CD4-positive, CD25-positive, alpha-beta regulatory T cell (primary cell): ENCODE measurements around the gene BASP1. TPM values are rescaled to one million over a fixed set of nuclear protein-coding genes. Genes with fewer than 3 reads are reported as not detected.

Experiments
- ATAC-seq, 2 donors: fragments of 150-1000 bp; cut with Tn5 transposase; one replicate each; pipeline ENCODE4 v1.10.0; 2021; ENCODE audit warnings: low read depth in 2 of 2, moderate number of reproducible peaks in 2 of 2, moderate library complexity in 1 of 2
- DNase-seq, 3 donors: peaks; one replicate each; pipeline versions ENCODE4 v3.0.0 to v3.0.0-alpha.2; 2012 to 2022; ENCODE audit warnings: mixed read lengths in 1 of 3
- H3K27ac ChIP-seq: one replicate; pipeline ENCODE4 v1.7.0; 2013; ENCODE audit warnings: mild to moderate bottlenecking, low read length; ENCODE audit not compliant: insufficient read depth, poor library complexity, severe bottlenecking
- H3K27me3 ChIP-seq: one replicate; pipeline ENCODE4 v1.7.0; 2013; ENCODE audit warnings: low read length; ENCODE audit not compliant: control insufficient read depth, insufficient read depth
- H3K36me3 ChIP-seq: one replicate; pipeline ENCODE4 v1.7.0; 2013; ENCODE audit warnings: mild to moderate bottlenecking, low read length, moderate library complexity; ENCODE audit not compliant: control insufficient read depth, insufficient read depth
- H3K4me1 ChIP-seq: 2 replicates; pipeline ENCODE4 v1.7.0; 2013; ENCODE audit warnings: mild to moderate bottlenecking, low read length; ENCODE audit not compliant: insufficient read depth, control insufficient read depth, poor library complexity, severe bottlenecking
- H3K4me3 ChIP-seq: one replicate; pipeline ENCODE4 v1.7.0; 2013; ENCODE audit warnings: low read depth, mild to moderate bottlenecking, low read length, moderate library complexity
- H3K9me3 ChIP-seq, 2 experiments: 1 replicate in 1 of 2; 2 replicates in 1 of 2; pipeline ENCODE4 v1.7.0; 2013; ENCODE audit warnings: low read length in 2 of 2, mild to moderate bottlenecking in 1 of 2, moderate library complexity in 1 of 2; ENCODE audit not compliant: control insufficient read depth in 2 of 2
- H3K27ac Mint-ChIP-seq, 3 donors: one replicate each; pipeline ENCODE4 v1.8.0; 2020 to 2022; ENCODE audit warnings: mild to moderate bottlenecking in 3 of 3, mixed read lengths in 3 of 3, moderate library complexity in 2 of 3
- H3K27me3 Mint-ChIP-seq: one replicate; pipeline ENCODE4 v1.8.0; 2022; ENCODE audit warnings: mild to moderate bottlenecking, mixed read lengths
- H3K36me3 Mint-ChIP-seq: one replicate; pipeline ENCODE4 v1.8.0; 2020; ENCODE audit warnings: mixed read lengths
- H3K4me1 Mint-ChIP-seq, 4 donors: one replicate each; pipeline ENCODE4 v1.8.0; 2020 to 2022; ENCODE audit warnings: mixed read lengths in 4 of 4, mild to moderate bottlenecking in 1 of 4
- H3K4me3 Mint-ChIP-seq, 4 donors: one replicate each; pipeline ENCODE4 v1.8.0; 2020 to 2022; ENCODE audit warnings: mild to moderate bottlenecking in 4 of 4, mixed read lengths in 4 of 4, moderate library complexity in 3 of 4
- H3K9me3 Mint-ChIP-seq, 7 donors: one replicate each; pipeline ENCODE4 v1.8.0; 2020 to 2022; ENCODE audit warnings: mixed read lengths in 7 of 7, mild to moderate bottlenecking in 3 of 7, moderate library complexity in 2 of 7
- polyA plus RNA-seq, 4 donors: library from polyadenylated mRNA; unstranded; fragments of 300-500 nt; fragmentation: Illumina TruSeq; gene quantifications; one replicate each; pipeline ENCODE4 v1.2.3, GENCODE V29; 2021
- total RNA-seq: library from RNA; stranded (reverse); gene quantifications from one replicate; pipeline ENCODE4 v1.2.3, GENCODE V29; 2022

Gene BASP1
- total and polyA plus RNA-seq, 5 donors from 2014 or later: 0.51 to 2.8 (median 1.6) TPM

DNA sequence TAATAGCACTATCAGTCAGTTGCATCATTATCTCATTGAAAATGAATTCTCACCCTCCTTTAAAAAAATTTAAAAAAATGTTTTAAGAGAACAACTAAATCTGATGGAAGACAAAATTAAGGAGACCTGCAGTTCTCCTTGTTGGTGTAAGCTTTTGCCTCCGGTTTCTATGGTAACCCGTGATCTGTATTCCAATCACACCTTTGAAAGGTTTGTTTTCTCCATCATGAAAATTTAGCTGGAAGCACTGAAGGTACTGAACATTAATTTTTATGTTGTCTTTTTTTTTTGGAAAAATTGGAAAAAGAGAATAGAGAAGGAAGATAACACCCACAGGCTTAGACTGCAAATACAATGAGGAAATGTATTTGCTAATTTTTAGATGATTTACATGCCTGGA lies 2.5 kb upstream of the BASP1 start:
- no peaks in the 10 kb centered on the region for H3K36me3 ChIP-seq
- no peak overlapping the region for H3K4me3 ChIP-seq
- peaks cover 12% of the 10 kb centered on the region for H3K27me3 ChIP-seq
- H3K9me3 ChIP-seq: no peaks in the 10 kb centered on the region
- Mint-ChIP-seq H3K4me3 (no peak overlapping the region), H3K36me3 (no peaks in the 10 kb centered on the region), H3K9me3 (peaks cover 0 to 4% (median 0%) of the 10 kb centered on the region in 7 donors), H3K27ac (no peak overlapping the region), H3K4me1 (peaks cover 0 to 18% (median 1%) of the 10 kb centered on the region in 4 donors), H3K27me3 (peaks cover 27% of the 10 kb centered on the region)
- DNase-seq: no peak
- no peak overlapping the region for H3K27ac ChIP-seq
- peaks cover 8% of the 10 kb centered on the region for H3K4me1 ChIP-seq
- no peak for ATAC-seq

- Mint-ChIP-seq H3K27me3 (peaks cover 27% of the 10 kb centered on the region), H3K4me1 (peaks cover 0 to 22% (median 1%) of the 10 kb centered on the region in 4 donors), H3K4me3 (peak overlapping the region in 1 of 4 donors; percentile 22), H3K36me3 (no peaks in the 10 kb centered on the region), H3K9me3 (peaks cover 0 to 4% (median 0%) of the 10 kb centered on the region in 7 donors), H3K27ac (no peak overlapping the region)
- no peak for ATAC-seq
- DNase-seq: no peak
- H3K27me3 ChIP-seq: peaks cover 12% of the 10 kb centered on the region
- peaks cover 8% of the 10 kb centered on the region for H3K4me1 ChIP-seq
- H3K27ac ChIP-seq: no peak overlapping the region
- H3K36me3 ChIP-seq: no peaks in the 10 kb centered on the region
- H3K4me3 ChIP-seq: no peak overlapping the region
- no peaks in the 10 kb centered on the region for H3K9me3 ChIP-seq
Measured at GRCh38 chr5:17215361-17215760, 2.1 kb upstream of the BASP1 start.

DNA sequence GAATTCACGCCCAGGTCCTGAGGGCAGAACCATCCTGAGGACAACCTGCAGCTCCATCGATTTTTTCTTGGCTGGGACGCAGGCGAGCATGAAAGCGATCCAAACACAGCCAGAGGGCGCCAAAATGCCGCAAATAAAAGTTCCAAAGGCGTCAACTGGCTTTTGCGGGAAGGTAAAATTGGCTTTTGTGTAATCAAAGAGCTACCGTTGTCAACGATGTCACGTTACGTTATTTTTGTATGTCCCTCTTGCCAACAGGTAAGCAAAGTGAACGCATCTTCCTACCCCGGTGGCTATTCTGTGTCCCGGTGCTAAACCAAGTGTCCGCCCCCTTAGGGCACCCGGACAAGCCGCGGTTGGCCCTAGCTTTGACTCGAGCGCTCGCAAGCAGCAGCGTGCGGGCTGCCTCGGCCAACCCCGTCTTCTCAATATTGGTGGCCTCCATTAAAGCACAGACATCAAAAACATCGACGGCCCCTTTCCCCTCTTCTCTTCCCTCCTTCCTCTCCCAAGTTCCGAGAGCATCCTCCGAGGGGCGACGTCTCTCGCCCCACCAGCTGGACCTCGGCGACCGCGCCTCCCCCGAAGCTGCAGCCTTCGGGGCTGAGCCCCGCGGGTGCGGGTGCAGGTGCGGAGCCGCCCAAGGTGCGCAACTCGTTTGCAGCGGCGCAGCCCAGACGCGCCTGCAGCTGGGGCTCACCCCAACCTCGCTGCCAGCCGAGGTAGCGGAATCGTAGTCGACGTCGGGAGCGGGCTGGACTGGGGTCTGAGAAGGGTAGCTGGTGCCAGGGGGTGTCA lies 1.1 kb upstream of the BASP1 start:
- Histone ChIP-seq H3K27me3 (peaks cover 12% of the 10 kb centered on the region), H3K36me3 (no peaks in the 10 kb centered on the region), H3K9me3 (no peaks in the 10 kb centered on the region), H3K27ac (no peak overlapping the region), H3K4me1 (peaks cover 8% of the 10 kb centered on the region), H3K4me3 (no peak overlapping the region)
- Mint-ChIP-seq H3K4me3 (peak overlapping the region in 3 of 4 donors; percentile 45 to 84 (median 73)), H3K4me1 (peaks cover 0 to 22% (median 1%) of the 10 kb centered on the region in 4 donors), H3K27me3 (peaks cover 27% of the 10 kb centered on the region), H3K36me3 (no peaks in the 10 kb centered on the region), H3K27ac (no peak overlapping the region), H3K9me3 (peaks cover 0 to 4% (median 0%) of the 10 kb centered on the region in 7 donors)
- ATAC-seq (peak in 1 of 2 donors; percentile 24), DNase-seq (peak; percentile 2 to 57 (median 49))

GRCh38 chr5:17216974-17217492 lies 398 bp upstream of the BASP1 start:
- Histone ChIP-seq H3K36me3 (no peaks in the 10 kb centered on the region), H3K27ac (no peak overlapping the region), H3K4me3 (no peak overlapping the region), H3K9me3 (no peaks in the 10 kb centered on the region), H3K27me3 (peaks cover 12% of the 10 kb centered on the region), H3K4me1 (peaks cover 8% of the 10 kb centered on the region)
- H3K27me3 Mint-ChIP-seq: peaks cover 27% of the 10 kb centered on the region
- peaks cover 0 to 4% (median 0%) of the 10 kb centered on the region in 7 donors for H3K9me3 Mint-ChIP-seq
- H3K4me3 Mint-ChIP-seq: peak overlapping the region in 2 of 4 donors; percentile 73 to 84
- DNase-seq (no peak), ATAC-seq (no peak)
- no peak overlapping the region for H3K27ac Mint-ChIP-seq
- H3K36me3 Mint-ChIP-seq: no peaks in the 10 kb centered on the region
- peaks cover 0 to 22% (median 1%) of the 10 kb centered on the region in 4 donors for H3K4me1 Mint-ChIP-seq

DNA sequence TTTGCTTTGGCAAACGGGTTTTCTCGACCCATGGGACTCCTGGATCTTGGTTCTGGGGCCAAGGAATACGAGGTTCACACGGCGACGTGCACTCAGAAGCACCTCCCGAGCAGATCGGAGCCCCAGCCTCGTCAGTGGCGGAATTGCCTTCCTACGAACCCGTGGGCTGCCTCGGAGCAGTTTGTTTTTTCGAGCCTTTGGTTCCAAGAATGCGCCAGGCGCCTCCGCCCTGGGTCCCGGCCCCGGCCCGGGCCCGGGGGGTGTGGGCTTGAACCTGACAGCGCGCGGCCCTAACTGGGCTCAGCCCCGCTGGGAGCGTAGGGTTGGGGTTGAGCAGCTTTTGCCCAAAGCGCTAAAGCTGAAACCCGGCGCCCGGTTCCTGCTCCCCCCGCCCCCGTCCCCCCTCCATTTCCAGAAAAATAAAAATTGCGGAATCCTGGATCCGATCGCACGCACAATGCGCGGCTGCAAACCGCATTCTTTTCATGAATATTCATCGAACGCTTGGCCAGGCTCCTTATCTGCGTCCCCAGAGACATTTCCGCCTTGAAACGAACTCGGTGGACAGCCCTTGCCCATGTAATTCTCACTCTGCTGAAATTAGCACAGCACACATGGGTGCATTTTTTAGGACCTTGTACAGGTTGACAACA lies 1.0 kb downstream of the BASP1 start:
- Mint-ChIP-seq H3K36me3 (no peaks in the 10 kb centered on the region), H3K27me3 (peaks cover 31% of the 10 kb centered on the region), H3K27ac (peak overlapping the region in 1 of 3 donors; percentile 63), H3K9me3 (peaks cover 0 to 4% (median 0%) of the 10 kb centered on the region in 7 donors), H3K4me3 (peak overlapping the region in 3 of 4 donors; percentile 76 to 84 (median 82)), H3K4me1 (peaks cover 0 to 22% (median 1%) of the 10 kb centered on the region in 4 donors)
- Histone ChIP-seq H3K4me1 (peaks cover 8% of the 10 kb centered on the region), H3K27me3 (peaks cover 15% of the 10 kb centered on the region), H3K9me3 (no peaks in the 10 kb centered on the region), H3K36me3 (no peaks in the 10 kb centered on the region), H3K27ac (no peak overlapping the region), H3K4me3 (no peak overlapping the region)
- DNase-seq (no peak), ATAC-seq (no peak)

DNA sequence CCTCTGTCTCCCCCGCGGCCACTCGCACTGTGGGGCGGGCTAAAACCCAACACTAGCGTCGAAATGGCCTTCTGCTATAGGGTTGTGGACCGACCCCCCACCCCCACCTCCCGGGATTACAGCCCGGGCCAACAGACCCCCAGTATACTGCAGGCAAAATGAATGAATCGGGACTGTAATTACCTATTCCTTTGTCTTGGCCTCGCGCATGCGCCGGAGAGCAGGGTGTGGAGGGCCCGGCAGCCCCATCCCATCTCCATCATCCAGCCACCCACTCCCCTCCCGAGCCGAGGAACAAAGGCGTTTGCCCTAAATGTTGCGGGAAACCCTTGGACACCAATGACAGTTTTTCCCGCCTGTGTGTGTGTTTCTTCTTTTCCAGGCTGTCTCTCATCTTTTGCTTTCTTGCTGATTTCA lies 1.6 kb downstream of the BASP1 start:
- peaks cover 0 to 4% (median 0%) of the 10 kb centered on the region in 7 donors for H3K9me3 Mint-ChIP-seq
- Histone ChIP-seq H3K9me3 (no peaks in the 10 kb centered on the region), H3K36me3 (no peaks in the 10 kb centered on the region), H3K27ac (no peak overlapping the region), H3K4me1 (peaks cover 8% of the 10 kb centered on the region), H3K4me3 (no peak overlapping the region), H3K27me3 (peaks cover 15% of the 10 kb centered on the region)
- ATAC-seq (no peak), DNase-seq (no peak)
- H3K4me1 Mint-ChIP-seq: peaks cover 0 to 22% (median 1%) of the 10 kb centered on the region in 4 donors
- peak overlapping the region in 3 of 4 donors; percentile 76 to 84 (median 82) for H3K4me3 Mint-ChIP-seq
- peaks cover 36% of the 10 kb centered on the region for H3K27me3 Mint-ChIP-seq
- H3K27ac Mint-ChIP-seq: peak overlapping the region in 1 of 3 donors; percentile 63
- no peaks in the 10 kb centered on the region for H3K36me3 Mint-ChIP-seq

GRCh38 chr5:17219469-17219868 lies 2.0 kb downstream of the BASP1 start:
- no peak overlapping the region for H3K27ac Mint-ChIP-seq
- no peak overlapping the region for H3K4me3 ChIP-seq
- H3K36me3 ChIP-seq: no peaks in the 10 kb centered on the region

More at GRCh38 chr5:17219469-17219868, 2.0 kb downstream of the BASP1 start:
- Histone ChIP-seq H3K4me1 (peaks cover 8% of the 10 kb centered on the region), H3K9me3 (no peaks in the 10 kb centered on the region), H3K27me3 (peaks cover 15% of the 10 kb centered on the region), H3K27ac (no peak overlapping the region)
- Mint-ChIP-seq H3K9me3 (peaks cover 0 to 4% (median 0%) of the 10 kb centered on the region in 7 donors), H3K4me1 (peaks cover 0 to 22% (median 1%) of the 10 kb centered on the region in 4 donors), H3K36me3 (no peaks in the 10 kb centered on the region), H3K27me3 (peaks cover 40% of the 10 kb centered on the region), H3K4me3 (peak overlapping the region in 3 of 4 donors; percentile 76 to 84 (median 82))
- ATAC-seq: no peak
- no peak for DNase-seq
